ENCODE results near the gene SFMBT2.

Gene SFMBT2

GRCh38 chr10:7364474-7364873 is 46.4 kb downstream of the SFMBT2 start:
- DNase-seq (ENCODE audit: low spot score): no peak

- no peak for DNase-seq (ENCODE audit: low spot score)
Observed at GRCh38 chr10:7363700-7364099, 47.1 kb downstream of the SFMBT2 start.

- DNase-seq (ENCODE audit: low spot score): no peak
Observed at GRCh38 chr10:7362471-7362870, 48.4 kb downstream of the SFMBT2 start.

GRCh38 chr10:7361316-7361715 is 49.5 kb downstream of the SFMBT2 start:
- DNase-seq (ENCODE audit: low spot score): no peak

- DNase-seq (ENCODE audit: low spot score): no peak
Observed at GRCh38 chr10:7359954-7360353, 50.9 kb downstream of the SFMBT2 start.

- no peak for DNase-seq (ENCODE audit: low spot score)
Observed at GRCh38 chr10:7359356-7359755, 51.5 kb downstream of the SFMBT2 start.

- DNase-seq (ENCODE audit: low spot score): no peak
Observed at GRCh38 chr10:7357193-7357592, 53.6 kb downstream of the SFMBT2 start.

GRCh38 chr10:7354330-7355047 is 56.3 kb downstream of the SFMBT2 start:
- no peak for DNase-seq (ENCODE audit: low spot score)

GRCh38 chr10:7351894-7352293 is 58.9 kb downstream of the SFMBT2 start:
- no peak for DNase-seq (ENCODE audit: low spot score)

- no peak for DNase-seq (ENCODE audit: low spot score)
Observed at GRCh38 chr10:7350541-7351195, 60.2 kb downstream of the SFMBT2 start.

- DNase-seq (ENCODE audit: low spot score): no peak
Observed at GRCh38 chr10:7345717-7346116, 65.1 kb downstream of the SFMBT2 start.

GRCh38 chr10:7343040-7343439 is 67.8 kb downstream of the SFMBT2 start:
- DNase-seq (ENCODE audit: low spot score): no peak

- no peak for DNase-seq (ENCODE audit: low spot score)
Observed at GRCh38 chr10:7340179-7340874, 70.5 kb downstream of the SFMBT2 start.

- no peak for DNase-seq (ENCODE audit: low spot score)
Observed at GRCh38 chr10:7339510-7339909, 71.3 kb downstream of the SFMBT2 start.

GRCh38 chr10:7338469-7338868 is 72.4 kb downstream of the SFMBT2 start:
- DNase-seq (ENCODE audit: low spot score): no peak

GRCh38 chr10:7337431-7338171 is 73.2 kb downstream of the SFMBT2 start:
- no peak for DNase-seq (ENCODE audit: low spot score)

- no peak for DNase-seq (ENCODE audit: low spot score)
Observed at GRCh38 chr10:7335977-7336376, 74.9 kb downstream of the SFMBT2 start.

GRCh38 chr10:7334642-7334964 is 76.2 kb downstream of the SFMBT2 start:
- DNase-seq (ENCODE audit: low spot score): no peak

GRCh38 chr10:7333961-7334641 is 76.7 kb downstream of the SFMBT2 start:
- no peak for DNase-seq (ENCODE audit: low spot score)

GRCh38 chr10:7329219-7329618 is 81.6 kb downstream of the SFMBT2 start:
- no peak for DNase-seq (ENCODE audit: low spot score)

- no peak for DNase-seq (ENCODE audit: low spot score)
Observed at GRCh38 chr10:7327885-7328284, 82.9 kb downstream of the SFMBT2 start.

- no peak for DNase-seq (ENCODE audit: low spot score)
Observed at GRCh38 chr10:7322623-7323022, 88.2 kb downstream of the SFMBT2 start.
